CD4-positive, alpha-beta T cell treated with Interleukin-17A for 1 hour (primary cell): Measurements from ENCODE around the gene NCAM1.
A peak's percentile ranks its signal among the peaks of the same experiment; 100 is the strongest.

Source experiments
- DNase-seq: peaks from one replicate; pipeline ENCODE4 v3.0.0-alpha.2; 2020

Gene NCAM1

DNA sequence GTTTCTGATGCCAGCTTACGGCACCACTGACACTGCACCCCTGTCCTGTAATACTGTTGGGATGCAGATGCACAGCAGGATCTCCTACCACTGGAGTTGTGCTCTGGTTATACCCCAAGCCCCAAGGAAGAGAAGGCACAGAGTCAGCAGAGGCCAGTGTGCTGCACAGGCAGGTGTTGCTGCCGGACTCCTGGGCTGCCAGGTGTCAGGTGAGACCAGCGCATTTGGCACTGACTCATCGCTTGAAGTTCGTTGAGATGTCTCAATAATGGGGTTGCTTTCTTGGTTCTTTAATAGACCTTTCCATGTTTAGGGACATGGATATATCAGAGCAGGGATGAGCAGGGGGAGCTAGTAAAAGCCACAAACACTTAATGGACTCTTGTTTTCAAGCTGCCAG is 277.5 kb downstream of the NCAM1 start:
- no peak for DNase-seq

GRCh38 chr11:113240389-113240788 is 279.2 kb downstream of the NCAM1 start:
- no peak for DNase-seq

DNA sequence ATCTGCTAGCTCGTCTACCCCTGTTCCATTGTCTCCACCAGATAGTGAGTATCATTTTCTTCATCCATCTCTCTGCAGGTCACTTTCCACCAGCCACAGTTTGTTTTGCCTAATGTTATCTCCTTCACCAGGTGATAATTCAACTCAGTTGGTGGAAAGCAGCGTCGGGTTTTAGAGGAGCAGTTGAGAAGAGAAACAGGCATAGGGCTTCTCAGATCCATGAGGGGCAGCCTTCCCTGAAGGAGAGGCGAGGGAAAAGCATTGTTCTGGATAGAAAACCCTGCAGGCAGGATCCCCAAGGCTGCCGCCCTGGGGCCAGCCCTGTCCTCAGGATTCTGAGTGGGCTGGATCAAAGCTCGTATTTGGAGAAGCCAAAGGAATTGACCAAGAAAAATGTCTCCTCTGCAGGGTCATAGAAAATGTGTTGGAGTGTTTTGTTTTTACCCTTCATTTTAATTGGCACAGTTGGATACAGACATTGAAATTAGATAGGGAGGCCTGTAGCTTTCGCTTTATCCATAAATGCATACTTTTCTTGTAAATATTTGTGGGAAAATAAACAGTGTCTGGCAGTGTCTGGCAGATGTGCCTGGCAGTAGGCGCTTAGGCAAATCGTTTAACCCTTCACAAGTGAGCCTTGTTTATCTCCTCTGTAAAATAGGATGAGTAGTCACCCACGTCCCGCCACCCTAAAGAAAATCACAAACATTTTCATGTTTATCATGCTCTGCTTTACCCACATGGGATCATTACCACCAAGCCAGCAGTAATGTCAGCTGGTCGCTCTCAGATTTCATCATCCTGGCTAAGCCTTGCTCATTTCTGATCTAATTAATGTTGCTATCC is 279.8 kb downstream of the NCAM1 start:
- no peak for DNase-seq

DNA sequence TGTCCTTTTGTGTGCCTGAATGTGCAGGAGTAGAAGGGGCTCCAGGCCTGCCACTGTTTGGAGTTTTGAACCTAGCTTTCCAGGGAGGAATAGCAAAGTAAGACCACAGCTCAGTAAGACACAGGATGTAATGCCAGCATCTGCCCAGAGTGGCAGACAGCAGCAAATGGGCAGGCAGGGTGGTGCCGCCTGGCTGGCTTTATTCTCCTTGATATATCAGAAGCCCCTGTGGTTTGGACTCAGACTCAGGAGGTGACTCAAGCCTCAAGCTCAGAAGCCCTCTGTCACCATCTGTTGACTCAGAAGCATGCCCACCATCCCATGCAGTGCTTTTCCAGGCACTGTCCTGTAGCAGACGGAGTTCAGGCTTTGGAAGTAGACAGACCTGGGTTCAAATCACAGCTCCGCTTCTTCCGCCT is 280.4 kb downstream of the NCAM1 start:
- no peak for DNase-seq

DNA sequence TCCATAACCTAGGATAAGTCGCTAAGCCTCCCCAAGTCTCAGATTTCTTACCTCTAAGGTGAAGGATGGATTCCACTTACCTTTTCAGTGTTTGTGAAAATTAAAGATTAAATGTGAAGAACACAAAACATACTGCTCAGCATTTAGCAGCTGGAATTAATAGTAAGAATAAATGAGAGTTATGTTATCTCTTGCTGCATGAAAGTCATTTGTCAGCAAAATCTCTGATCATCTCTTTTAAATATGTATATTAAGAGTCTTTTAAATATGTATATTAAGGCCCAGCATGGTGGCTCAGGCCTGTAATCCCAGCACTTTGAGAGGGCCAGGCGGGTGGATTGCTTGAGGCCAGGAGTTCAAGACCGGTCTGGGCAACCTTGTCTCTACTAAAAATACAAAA is 280.8 kb downstream of the NCAM1 start:
- no peak for DNase-seq

DNA sequence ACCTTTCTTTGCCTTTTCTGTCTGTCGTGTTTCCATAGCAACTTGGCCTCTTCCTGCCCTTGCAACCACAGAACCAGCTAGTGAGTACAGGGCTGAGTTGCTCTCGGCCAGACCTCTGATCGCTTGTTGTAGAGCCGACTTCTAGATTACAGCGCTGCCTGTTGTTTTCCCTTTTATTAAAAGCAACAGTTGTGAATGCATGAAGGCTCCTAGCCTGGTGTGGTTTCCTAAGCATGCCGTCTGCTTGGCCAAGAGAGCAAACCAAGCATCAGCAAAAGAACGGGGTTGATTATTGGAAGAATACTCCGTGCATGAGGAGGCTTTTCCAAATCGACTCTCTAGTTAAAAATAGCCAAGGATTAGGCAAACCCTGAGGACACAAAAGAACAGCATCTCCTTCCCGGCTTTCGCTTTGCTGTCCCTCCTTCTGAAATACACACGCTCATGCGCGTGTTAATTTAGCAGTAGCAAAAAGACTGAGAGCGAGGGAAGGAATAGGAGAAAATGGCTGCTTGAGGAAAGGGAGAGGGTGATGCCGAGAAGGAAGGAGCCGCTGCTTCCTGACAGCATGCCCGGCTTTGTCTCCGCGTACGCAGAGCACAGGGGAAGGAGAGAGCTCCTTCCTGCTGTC is 281.7 kb downstream of the NCAM1 start:
- DNase-seq, result peak; percentile 5

DNA sequence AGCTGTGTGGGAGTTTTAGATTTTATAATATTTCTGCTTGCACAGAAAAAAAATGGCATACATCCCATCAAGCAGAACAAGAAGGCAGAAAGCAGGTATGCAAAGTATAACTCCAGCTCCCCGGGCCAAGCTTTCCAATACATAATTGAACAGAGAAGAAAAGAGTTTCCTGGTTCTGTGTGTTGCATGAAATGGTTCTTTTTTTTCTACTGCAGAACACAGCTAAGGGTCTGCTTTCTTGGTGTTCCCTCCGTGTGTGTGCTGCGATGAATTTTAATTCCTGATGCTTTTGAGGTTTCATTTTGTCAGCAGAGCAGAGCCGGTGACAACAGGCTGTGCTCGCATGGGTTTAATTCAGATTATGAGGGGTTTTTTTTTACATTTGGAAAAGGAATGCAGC is 282.5 kb downstream of the NCAM1 start:
- no peak for DNase-seq

DNA sequence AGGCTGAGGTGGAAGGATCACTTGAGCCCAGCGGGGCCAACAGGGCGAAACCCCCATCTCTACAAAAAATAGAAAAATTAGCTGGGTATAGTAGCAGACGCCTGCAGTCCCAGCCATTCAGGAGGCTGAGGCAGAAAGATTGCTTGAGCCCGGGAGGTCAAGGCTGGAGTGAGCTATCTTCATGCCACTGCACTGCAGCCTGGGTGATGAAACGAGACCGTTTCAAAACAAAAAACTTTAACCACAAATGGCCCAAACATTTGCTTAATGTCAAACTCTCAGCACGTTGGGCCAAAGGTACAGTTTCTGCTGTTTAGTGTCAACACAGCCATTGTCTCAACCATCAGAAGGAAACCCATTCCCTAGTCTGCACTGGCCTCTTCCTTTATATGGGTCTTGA is 284.0 kb downstream of the NCAM1 start:
- DNase-seq, result no peak

DNA sequence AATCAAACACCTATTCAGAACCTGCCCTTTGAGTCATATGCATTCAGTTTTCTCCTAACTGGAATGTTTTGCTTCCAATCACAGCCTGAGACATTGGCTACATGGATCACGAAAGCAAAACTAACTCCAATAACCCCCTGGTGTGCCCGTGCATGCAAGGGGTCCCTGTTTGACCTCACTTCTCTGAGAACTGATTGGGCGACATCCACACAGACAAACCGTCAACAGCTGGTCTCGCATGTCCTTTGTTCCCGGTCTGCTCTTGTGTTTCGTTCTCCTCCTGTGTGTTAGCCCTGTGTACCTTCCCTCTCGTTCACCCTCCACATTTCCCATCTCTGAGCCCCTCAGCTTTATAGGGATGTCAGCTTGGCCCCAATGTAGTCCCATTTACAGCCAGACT is 286.0 kb downstream of the NCAM1 start:
- no peak for DNase-seq

- DNase-seq, result no peak
These were observed 286.7 kb downstream of the NCAM1 start for GRCh38 chr11:113247966-113248365.

- DNase-seq, result no peak
These were observed 287.7 kb downstream of the NCAM1 start for GRCh38 chr11:113248702-113249490.

GRCh38 chr11:113249491-113249763 is 288.2 kb downstream of the NCAM1 start:
- DNase-seq, result no peak

DNA sequence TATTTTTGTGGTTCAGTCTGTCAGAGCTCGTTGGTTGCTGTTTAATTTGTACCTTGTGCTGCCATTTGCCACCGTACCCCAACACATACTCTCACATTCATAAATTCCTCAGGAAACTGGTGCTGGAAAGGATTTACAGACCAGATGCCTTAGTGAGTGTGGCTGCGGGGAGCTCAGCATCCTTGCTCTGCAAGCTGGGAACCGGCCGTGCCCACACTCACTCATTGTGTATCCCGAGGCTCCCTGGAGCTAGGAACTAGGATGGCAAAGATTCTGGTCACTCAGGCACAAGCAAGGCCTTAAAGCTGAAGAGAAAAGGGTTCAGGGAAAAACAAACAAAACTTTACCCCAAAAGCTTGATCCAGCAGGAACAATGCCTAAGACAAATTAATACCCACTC is 288.6 kb downstream of the NCAM1 start:
- no peak for DNase-seq

GRCh38 chr11:113251281-113251680 is 290.1 kb downstream of the NCAM1 start:
- DNase-seq, result no peak

DNA sequence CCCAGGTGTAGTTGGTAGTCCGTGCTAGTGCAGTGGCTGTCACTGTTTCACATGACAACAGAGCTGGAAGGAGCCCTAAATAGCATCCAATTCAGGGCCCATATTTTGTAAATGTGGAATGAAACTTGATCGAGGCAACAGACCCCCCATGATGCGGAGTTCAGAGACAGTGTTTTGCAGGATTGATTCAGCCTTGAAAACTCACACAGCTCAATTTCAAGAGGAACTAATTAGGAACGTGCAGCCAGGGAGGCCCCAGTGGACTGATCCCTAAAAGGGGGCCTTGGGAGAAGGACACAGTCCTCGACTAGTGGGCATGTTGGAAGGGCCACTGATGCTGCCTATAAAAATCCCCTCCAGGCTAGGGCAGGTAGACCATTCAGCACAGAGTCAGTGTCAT is 292.2 kb downstream of the NCAM1 start:
- no peak for DNase-seq

- DNase-seq, result no peak
These were observed 293.9 kb downstream of the NCAM1 start for GRCh38 chr11:113255096-113255495.

- DNase-seq, result no peak
These were observed 294.5 kb downstream of the NCAM1 start for GRCh38 chr11:113255741-113256140.

DNA sequence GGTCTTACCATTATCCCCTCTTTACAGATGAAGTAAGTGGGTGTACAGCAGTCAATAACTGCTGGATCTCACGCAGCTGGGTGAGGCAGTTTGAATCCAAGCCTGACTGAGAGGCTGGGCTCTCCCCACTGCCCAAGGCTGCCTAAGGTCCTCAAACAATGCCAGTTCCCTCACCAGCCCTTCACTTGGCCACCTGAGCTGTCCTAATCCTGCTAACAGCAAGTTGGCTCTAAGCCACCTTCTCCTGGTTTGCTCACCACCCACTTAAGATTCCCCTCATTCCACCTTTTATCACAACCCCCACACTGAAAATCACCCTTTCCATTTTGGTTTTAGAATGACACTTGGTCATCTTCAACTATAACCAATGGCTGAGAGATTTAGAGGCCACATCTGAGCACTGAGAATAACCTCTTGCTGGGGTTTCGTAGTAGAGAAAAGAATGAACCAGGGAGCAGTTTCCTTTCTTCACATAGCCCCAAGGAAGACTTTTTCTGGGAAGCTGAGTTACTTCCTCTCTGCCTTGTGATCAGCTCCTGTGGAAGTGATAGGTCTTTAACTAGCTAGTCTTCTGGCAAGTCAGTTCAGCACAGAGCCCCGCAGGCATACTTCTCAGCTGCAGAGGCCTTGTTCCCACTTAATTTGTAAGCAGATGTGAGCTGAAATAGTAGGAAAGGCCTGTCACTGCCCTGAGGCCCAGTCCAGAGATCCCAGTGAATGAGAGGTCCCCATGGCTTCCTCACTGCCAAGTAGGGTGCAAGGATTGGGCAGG is 295.4 kb downstream of the NCAM1 start:
- DNase-seq, result no peak

DNA sequence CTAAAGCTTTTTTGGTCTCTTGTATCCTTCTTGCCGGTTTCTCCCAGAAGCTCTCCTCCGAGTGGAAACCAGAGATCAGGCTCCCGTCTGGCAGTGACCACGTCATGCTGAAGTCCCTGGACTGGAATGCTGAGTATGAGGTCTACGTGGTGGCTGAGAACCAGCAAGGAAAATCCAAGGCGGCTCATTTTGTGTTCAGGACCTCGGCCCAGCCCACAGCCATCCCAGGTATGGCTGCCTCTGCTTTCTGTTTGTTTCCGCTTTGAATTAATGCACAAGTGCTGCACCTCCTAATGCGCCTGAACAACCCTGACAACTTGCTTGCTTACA is 298.8 kb downstream of the NCAM1 start:
- no peak for DNase-seq

DNA sequence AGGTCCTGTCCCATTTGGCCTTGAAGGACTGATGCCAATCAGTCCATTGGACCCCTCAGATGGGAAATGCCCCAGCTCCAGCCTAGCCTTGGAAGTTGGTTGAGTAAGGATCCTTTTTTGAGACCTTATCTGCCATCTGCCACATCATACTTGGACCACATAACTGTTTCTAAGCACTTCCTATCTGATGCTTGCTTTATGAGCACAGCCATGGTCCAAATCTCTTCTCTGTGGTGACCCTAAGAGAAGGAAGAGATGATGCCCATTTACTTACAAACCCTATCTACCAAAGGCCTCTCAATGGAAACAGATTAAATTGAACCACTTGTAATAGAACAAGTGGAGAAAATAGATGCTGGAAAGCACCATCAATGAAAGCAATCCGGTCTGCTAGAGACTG is 299.3 kb downstream of the NCAM1 start:
- no peak for DNase-seq

- no peak for DNase-seq
These were observed 300.7 kb downstream of the NCAM1 start for GRCh38 chr11:113261709-113262475.

- DNase-seq, result peak; percentile 3
These were observed 301.4 kb downstream of the NCAM1 start for GRCh38 chr11:113262594-113262993.
